ENCODE results near the gene ACTN4. TPM values are rescaled to one million over a fixed set of nuclear protein-coding genes. Genes with fewer than 3 reads are reported as not detected.

ACTN4 gene
- total and polyA plus RNA-seq, 2 experiments from 2014 or later, result 68.9 to 427 TPM

- 0 out of 2 replicates have a peak, but pooled peaks cover 3% of the 10 kb centered on the region for H3F3A ChIP-seq (replicated peaks; ENCODE audit: low read depth)
- Mint-ChIP-seq H3K27ac (no peak overlapping the region), H3K36me3 (ENCODE audit: low read depth) (peaks cover 69% of the 10 kb centered on the region), H3K4me3 (no peak overlapping the region), H3K4me1 (0 out of 3 replicates have a peak, but pooled peaks cover 2% of the 10 kb centered on the region), H3K9me3 (no peaks in the 10 kb centered on the region), H3K27me3 (ENCODE audit: insufficient read depth, low read depth, poor library complexity) (peaks cover 18% of the 10 kb centered on the region)
- no peaks in the 10 kb centered on the region for H3K4me1 ChIP-seq (ENCODE audit: insufficient read depth)
- H3K27me3 ChIP-seq (ENCODE audit: insufficient read depth), result no peaks in the 10 kb centered on the region
- H3K4me3 ChIP-seq, result no peak overlapping the region
- TF ChIP-seq ZNF331 (CRISPR knock-in tag; IDR thresholded peaks at IDR 0.05; ENCODE audit: low read depth), result peak; percentile 79; the same call in 1 of the 2 replicates
- peak; percentile 43 to 61 for TF ChIP-seq CTCF (conservative IDR thresholded peaks at IDR 0.05; ENCODE audit: low read depth in 2 of 2)
- TF ChIP-seq ZNF114 (CRISPR knock-in tag; IDR thresholded peaks at IDR 0.05), result no peak
- 0 out of 2 replicates have a peak, but pooled peaks have one; percentile 11 for TF ChIP-seq POLR2AphosphoS5 (IDR thresholded peaks at IDR 0.05; ENCODE audit: low read depth)
- H3K36me3 ChIP-seq (ENCODE audit: insufficient read depth), result peaks cover 37% of the 10 kb centered on the region
- no peaks in the 10 kb centered on the region for H3K79me2 ChIP-seq (replicated peaks; ENCODE audit: insufficient read depth)
- DNase-seq (ENCODE audit: low spot score), result peak; percentile 74
- peaks cover 2% of the 10 kb centered on the region for H4K20me1 ChIP-seq (replicated peaks; ENCODE audit: insufficient read depth)
- H3K27ac ChIP-seq (ENCODE audit: low read depth), result peak overlapping the region; percentile 50; the same call in 1 of the 2 replicates
- no peak overlapping the region for H3K4me2 ChIP-seq
- no peaks in the 10 kb centered on the region for H3K9me2 ChIP-seq (ENCODE audit: insufficient read depth)
- peak; percentile 89 for ATAC-seq
- H2AFZ ChIP-seq, result no peak overlapping the region
These were observed 71.5 kb downstream of the ACTN4 start for GRCh38 chr19:38718747-38719543.

GRCh38 chr19:38719761-38720558, 72.5 kb downstream of the ACTN4 start:
- peaks cover 2% of the 10 kb centered on the region for H4K20me1 ChIP-seq (replicated peaks; ENCODE audit: insufficient read depth)
- H2AFZ ChIP-seq, result no peak overlapping the region
- H3K4me1 Mint-ChIP-seq, result 0 out of 3 replicates have a peak, but pooled peaks cover 2% of the 10 kb centered on the region
- H3K79me2 ChIP-seq (replicated peaks; ENCODE audit: insufficient read depth), result no peaks in the 10 kb centered on the region
- no peak overlapping the region for H3K27ac Mint-ChIP-seq
- H3F3A ChIP-seq (replicated peaks; ENCODE audit: low read depth), result peaks cover 5% of the 10 kb centered on the region; the same call in 1 of the 2 replicates
- H3K27me3 ChIP-seq (ENCODE audit: insufficient read depth), result no peaks in the 10 kb centered on the region
- no peaks in the 10 kb centered on the region for H3K9me2 ChIP-seq (ENCODE audit: insufficient read depth)
- H3K9me3 Mint-ChIP-seq, result no peaks in the 10 kb centered on the region
- H3K4me1 ChIP-seq (ENCODE audit: insufficient read depth), result no peaks in the 10 kb centered on the region
- peak overlapping the region; percentile 39; the same call in 1 of the 2 replicates for H3K27ac ChIP-seq (ENCODE audit: low read depth)
- no peak overlapping the region for H3K4me3 ChIP-seq
- no peak overlapping the region for H3K4me2 ChIP-seq
- DNase-seq (ENCODE audit: low spot score) (no peak), ATAC-seq (no peak)
- no peak overlapping the region for H3K4me3 Mint-ChIP-seq
- peaks cover 18% of the 10 kb centered on the region for H3K27me3 Mint-ChIP-seq (ENCODE audit: insufficient read depth, low read depth, poor library complexity)
- peaks cover 36% of the 10 kb centered on the region for H3K36me3 ChIP-seq (ENCODE audit: insufficient read depth)
- H3K36me3 Mint-ChIP-seq (ENCODE audit: low read depth), result peaks cover 68% of the 10 kb centered on the region
- TF ChIP-seq ZNF462 (CRISPR knock-in tag; IDR thresholded peaks at IDR 0.05) (no peak), ZNF114 (CRISPR knock-in tag; IDR thresholded peaks at IDR 0.05) (no peak), ETS1 (IDR thresholded peaks at IDR 0.05) (no peak), POLR2AphosphoS5 (IDR thresholded peaks at IDR 0.05; ENCODE audit: low read depth) (no peak), CREB1 (CRISPR knock-in tag; IDR thresholded peaks at IDR 0.05; ENCODE audit: low read depth) (no peak)

Measured in GM23338 (cell line).